Measurements from ENCODE around the gene CT45A8.
"Not testable (repeated sequence)": the region's sequence is repeated elsewhere in the genome, so short reads cannot be mapped to it uniquely, and the experiment has no call there.

DNA sequence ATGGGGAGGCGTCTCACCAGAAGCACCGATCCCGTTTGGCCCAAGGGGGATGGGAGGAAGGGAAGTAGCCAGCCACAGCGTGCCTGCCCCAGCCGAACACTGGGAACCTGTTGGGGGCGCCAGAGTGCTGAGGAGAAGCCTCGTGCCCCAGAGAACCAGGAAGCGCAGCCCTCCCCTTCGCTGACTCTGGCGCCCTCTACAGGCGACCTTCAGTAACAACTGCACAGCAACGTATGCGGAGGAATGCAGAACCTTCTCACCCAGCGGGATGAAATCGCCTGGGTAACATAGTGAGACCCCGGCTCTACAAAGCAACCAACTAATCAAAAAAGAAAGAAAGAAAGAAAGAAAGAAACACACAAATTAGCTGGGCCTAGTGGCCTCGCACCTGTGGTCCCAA lies at the start of gene CT45A8:
- TF ChIP-seq, protein P1, sequence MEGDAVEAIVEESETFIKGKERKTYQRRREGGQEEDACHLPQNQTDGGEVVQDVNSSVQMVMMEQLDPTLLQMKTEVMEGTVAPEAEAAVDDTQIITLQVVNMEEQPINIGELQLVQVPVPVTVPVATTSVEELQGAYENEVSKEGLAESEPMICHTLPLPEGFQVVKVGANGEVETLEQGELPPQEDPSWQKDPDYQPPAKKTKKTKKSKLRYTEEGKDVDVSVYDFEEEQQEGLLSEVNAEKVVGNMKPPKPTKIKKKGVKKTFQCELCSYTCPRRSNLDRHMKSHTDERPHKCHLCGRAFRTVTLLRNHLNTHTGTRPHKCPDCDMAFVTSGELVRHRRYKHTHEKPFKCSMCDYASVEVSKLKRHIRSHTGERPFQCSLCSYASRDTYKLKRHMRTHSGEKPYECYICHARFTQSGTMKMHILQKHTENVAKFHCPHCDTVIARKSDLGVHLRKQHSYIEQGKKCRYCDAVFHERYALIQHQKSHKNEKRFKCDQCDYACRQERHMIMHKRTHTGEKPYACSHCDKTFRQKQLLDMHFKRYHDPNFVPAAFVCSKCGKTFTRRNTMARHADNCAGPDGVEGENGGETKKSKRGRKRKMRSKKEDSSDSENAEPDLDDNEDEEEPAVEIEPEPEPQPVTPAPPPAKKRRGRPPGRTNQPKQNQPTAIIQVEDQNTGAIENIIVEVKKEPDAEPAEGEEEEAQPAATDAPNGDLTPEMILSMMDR (IDR thresholded peaks at IDR 0.05): not testable (repeated sequence)
- not testable (repeated sequence) for TF ChIP-seq EP300, POLR2AphosphoS5, POLR2A (IDR thresholded peaks at IDR 0.05)
